ENCODE measurements around the gene ARMC3.

Gene ARMC3

GRCh38 chr10:23081891-23082290 lies 154.0 kb downstream of the ARMC3 start:
- no peak overlapping the region for H3K4me3 ChIP-seq (ENCODE audit: low read length)
- TF ChIP-seq CTCF (conservative IDR thresholded peaks at IDR 0.05; ENCODE audit: low read length) = peak; percentile 45
- DNase-seq (ENCODE audit: low read depth) = peak; percentile 8

Measured in AG10803 (cell line).